Panc1 (cell line): Measurements from ENCODE around the gene SLC4A2. TPM values are rescaled to one million over a fixed set of nuclear protein-coding genes. Genes with fewer than 3 reads are reported as not detected.

Source experiments
- ATAC-seq: fragments of 200-7000 bp; cut with Tn5 transposase; 2 replicates; pipeline ENCODE4 v1.9.1; 2020; ENCODE audit warnings: mild to moderate bottlenecking, moderate library complexity
- BruUV-seq: library from RNA; stranded (reverse); fragments of 400-500 nt; replicated peaks from 2 replicates; lab custom pipeline; 2021; lab: Mats Ljungman, UMichigan
- CTCF ChIA-PET: fragments of 300-600 bp; sonication (Branson Sonifier 250); formaldehyde crosslinking; loops from one replicate; lab custom pipeline; 2022; ENCODE audit warnings: antibody characterized with exemption; lab: Charles Lee
- POLR2A ChIA-PET: fragments of 300-600 bp; sonication (Branson Sonifier 250); formaldehyde crosslinking; loops from one replicate; lab custom pipeline; 2022; ENCODE audit warnings: antibody characterized with exemption; lab: Charles Lee
- DNase-seq: peaks from one replicate; pipeline ENCODE4 v3.0.0-alpha.2; 2010; ENCODE audit warnings: low read depth, low spot score
- H3K27ac ChIP-seq: 2 replicates; pipeline ENCODE4 v1.5.1; 2011; ENCODE audit warnings: mild to moderate bottlenecking, low read length, inconsistent platforms
- H3K27me3 ChIP-seq: fragments of 200-500 bp; sonication (Bioruptor generic); 2 replicates; pipeline ENCODE4 v1.6.0; 2014; ENCODE audit warnings: low read length, inconsistent platforms; ENCODE audit not compliant: control insufficient read depth, insufficient read depth
- H3K36me3 ChIP-seq: fragments of 200-500 bp; sonication (Bioruptor generic); 2 replicates; pipeline ENCODE4 v1.5.1; 2014; ENCODE audit warnings: inconsistent platforms, mild to moderate bottlenecking, low read length, moderate library complexity; ENCODE audit not compliant: control insufficient read depth, insufficient read depth
- H3K4me1 ChIP-seq: 2 replicates; pipeline ENCODE4 v1.5.1; 2011; ENCODE audit warnings: inconsistent platforms, mild to moderate bottlenecking, low read length, moderate library complexity; ENCODE audit not compliant: control insufficient read depth, insufficient read depth
- H3K4me3 ChIP-seq, 2 experiments: 2 replicates each; pipeline ENCODE4 v1.5.1; 2011 to 2012; ENCODE audit warnings: low read depth in 2 of 2, low read length in 2 of 2, mild to moderate bottlenecking in 2 of 2, inconsistent platforms in 1 of 2, moderate library complexity in 1 of 2
- H3K9me3 ChIP-seq: fragments of 200-500 bp; sonication (Bioruptor generic); 2 replicates; pipeline ENCODE4 v1.5.1; 2014; ENCODE audit warnings: low read depth, mild to moderate bottlenecking, inconsistent platforms, low read length, moderate library complexity; ENCODE audit not compliant: control insufficient read depth, insufficient read depth
- POLR2AphosphoS5 ChIP-seq: IDR thresholded peaks from 2 replicates; pipeline ENCODE4 v1.6.1; 2012; ENCODE audit warnings: mild to moderate bottlenecking, low read depth, low read length, moderate library complexity
- SIN3A ChIP-seq: IDR thresholded peaks from 2 replicates; pipeline ENCODE4 v1.6.1; 2012; ENCODE audit warnings: low read depth, mild to moderate bottlenecking, low read length, moderate library complexity, borderline replicate concordance; ENCODE audit not compliant: insufficient read depth
- TCF7L2 ChIP-seq: IDR thresholded peaks from 2 replicates; pipeline ENCODE4 v1.6.1; 2011; ENCODE audit warnings: mild to moderate bottlenecking, low read depth, low read length, inconsistent platforms
- in situ Hi-C: cut with HindIII; loops from 2 replicates; pipeline ENCODE4 v1.10.0; 2016; ENCODE audit warnings: low sequenced_read_pairs, low pct_unique_long_range_greater_than_20kb
- intact Hi-C: fragments of 100-400 bp; cut with micrococcal nuclease; formaldehyde crosslinking; loops from one replicate; pipeline ENCODE4 v1.10.0; 2022; ENCODE audit not compliant: unreplicated experiment
- total RNA-seq: library from RNA; stranded (reverse); gene quantifications from one replicate; pipeline ENCODE4 v1.2.1, GENCODE V29; 2021; ENCODE audit not compliant: unreplicated experiment
- TF ChIP-seq, protein P1 (sequence below), 2 experiments: IDR thresholded peaks; 2 replicates each; pipeline ENCODE4 v1.6.1; 2011 to 2012; ENCODE audit warnings: low read depth in 2 of 2, control low read depth in 1 of 2, low read length in 1 of 2, mild to moderate bottlenecking in 1 of 2, moderate library complexity in 1 of 2; ENCODE audit not compliant: insufficient read depth in 1 of 2
- TF ChIP-seq, protein P2 (sequence below): fragments of 450-650 bp; IDR thresholded peaks from 2 replicates; pipeline ENCODE4 v1.5.1; 2017; ENCODE audit warnings: mild to moderate bottlenecking

SLC4A2 gene
- total RNA-seq, 1 experiment from 2014 or later, result 580 TPM

DNA sequence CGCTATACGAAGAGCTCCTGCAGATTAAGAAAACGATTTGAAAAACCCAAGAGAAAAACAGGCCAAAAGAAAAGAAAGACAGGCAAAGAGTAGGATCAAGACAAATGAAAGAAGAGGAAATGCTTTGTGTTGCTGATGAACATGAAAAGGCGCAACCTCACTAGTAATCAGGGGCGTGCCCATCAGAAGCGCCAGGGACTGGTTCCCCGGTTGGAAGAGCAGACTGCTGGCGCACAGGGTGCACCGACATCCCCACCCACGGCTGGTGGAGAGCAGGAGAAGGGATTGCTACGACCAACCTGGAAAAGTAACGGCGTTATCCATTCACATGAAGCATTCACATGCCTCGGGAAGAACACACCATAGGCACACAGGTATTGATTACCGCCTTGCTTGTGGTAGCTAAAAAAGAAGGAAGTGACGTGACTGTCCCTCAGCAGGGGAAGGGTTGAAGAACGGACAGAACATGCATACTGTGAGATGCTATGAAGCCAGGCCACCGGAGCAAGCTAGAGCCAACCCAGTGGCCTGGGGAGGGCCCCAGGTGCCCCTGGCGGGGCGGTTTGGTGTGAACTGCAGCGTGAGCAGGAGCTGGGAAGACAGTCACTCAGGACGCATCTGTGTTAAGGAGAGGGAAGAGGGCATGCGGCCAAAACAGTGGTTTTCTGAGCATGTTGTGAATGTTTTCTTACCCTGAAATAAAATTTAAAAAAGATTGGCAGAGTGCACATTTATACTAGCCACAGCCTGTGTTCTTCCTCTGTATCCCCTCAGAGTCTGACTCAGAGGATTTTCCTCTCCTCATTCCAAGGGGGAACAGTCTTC is 45.2 kb downstream of the SLC4A2 start:
- ATAC-seq (no peak), DNase-seq (no peak)
- ChIA-PET CTCF (no interaction called here), POLR2A (no interaction called here)
- Histone ChIP-seq H3K9me3 (no peaks in the 10 kb centered on the region), H3K27me3 (no peaks in the 10 kb centered on the region), H3K4me3 (no peak overlapping the region), H3K36me3 (no peaks in the 10 kb centered on the region), H3K4me1 (no peaks in the 10 kb centered on the region), H3K27ac (no peak overlapping the region)
- TF ChIP-seq POLR2AphosphoS5 (no peak), SIN3A (no peak), TCF7L2 (no peak)
- TF ChIP-seq, protein P1, sequence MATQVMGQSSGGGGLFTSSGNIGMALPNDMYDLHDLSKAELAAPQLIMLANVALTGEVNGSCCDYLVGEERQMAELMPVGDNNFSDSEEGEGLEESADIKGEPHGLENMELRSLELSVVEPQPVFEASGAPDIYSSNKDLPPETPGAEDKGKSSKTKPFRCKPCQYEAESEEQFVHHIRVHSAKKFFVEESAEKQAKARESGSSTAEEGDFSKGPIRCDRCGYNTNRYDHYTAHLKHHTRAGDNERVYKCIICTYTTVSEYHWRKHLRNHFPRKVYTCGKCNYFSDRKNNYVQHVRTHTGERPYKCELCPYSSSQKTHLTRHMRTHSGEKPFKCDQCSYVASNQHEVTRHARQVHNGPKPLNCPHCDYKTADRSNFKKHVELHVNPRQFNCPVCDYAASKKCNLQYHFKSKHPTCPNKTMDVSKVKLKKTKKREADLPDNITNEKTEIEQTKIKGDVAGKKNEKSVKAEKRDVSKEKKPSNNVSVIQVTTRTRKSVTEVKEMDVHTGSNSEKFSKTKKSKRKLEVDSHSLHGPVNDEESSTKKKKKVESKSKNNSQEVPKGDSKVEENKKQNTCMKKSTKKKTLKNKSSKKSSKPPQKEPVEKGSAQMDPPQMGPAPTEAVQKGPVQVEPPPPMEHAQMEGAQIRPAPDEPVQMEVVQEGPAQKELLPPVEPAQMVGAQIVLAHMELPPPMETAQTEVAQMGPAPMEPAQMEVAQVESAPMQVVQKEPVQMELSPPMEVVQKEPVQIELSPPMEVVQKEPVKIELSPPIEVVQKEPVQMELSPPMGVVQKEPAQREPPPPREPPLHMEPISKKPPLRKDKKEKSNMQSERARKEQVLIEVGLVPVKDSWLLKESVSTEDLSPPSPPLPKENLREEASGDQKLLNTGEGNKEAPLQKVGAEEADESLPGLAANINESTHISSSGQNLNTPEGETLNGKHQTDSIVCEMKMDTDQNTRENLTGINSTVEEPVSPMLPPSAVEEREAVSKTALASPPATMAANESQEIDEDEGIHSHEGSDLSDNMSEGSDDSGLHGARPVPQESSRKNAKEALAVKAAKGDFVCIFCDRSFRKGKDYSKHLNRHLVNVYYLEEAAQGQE (IDR thresholded peaks at IDR 0.05; ENCODE audit: insufficient read depth in 1 of 2, low read depth in 2 of 2, low read length in 1 of 2), result no peak
- TF ChIP-seq, protein P2, sequence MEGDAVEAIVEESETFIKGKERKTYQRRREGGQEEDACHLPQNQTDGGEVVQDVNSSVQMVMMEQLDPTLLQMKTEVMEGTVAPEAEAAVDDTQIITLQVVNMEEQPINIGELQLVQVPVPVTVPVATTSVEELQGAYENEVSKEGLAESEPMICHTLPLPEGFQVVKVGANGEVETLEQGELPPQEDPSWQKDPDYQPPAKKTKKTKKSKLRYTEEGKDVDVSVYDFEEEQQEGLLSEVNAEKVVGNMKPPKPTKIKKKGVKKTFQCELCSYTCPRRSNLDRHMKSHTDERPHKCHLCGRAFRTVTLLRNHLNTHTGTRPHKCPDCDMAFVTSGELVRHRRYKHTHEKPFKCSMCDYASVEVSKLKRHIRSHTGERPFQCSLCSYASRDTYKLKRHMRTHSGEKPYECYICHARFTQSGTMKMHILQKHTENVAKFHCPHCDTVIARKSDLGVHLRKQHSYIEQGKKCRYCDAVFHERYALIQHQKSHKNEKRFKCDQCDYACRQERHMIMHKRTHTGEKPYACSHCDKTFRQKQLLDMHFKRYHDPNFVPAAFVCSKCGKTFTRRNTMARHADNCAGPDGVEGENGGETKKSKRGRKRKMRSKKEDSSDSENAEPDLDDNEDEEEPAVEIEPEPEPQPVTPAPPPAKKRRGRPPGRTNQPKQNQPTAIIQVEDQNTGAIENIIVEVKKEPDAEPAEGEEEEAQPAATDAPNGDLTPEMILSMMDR, result no peak
- in situ Hi-C loops, result no loop called here
- intact Hi-C loops, result no loop called here
- no TSS peak for BruUV-seq

DNA sequence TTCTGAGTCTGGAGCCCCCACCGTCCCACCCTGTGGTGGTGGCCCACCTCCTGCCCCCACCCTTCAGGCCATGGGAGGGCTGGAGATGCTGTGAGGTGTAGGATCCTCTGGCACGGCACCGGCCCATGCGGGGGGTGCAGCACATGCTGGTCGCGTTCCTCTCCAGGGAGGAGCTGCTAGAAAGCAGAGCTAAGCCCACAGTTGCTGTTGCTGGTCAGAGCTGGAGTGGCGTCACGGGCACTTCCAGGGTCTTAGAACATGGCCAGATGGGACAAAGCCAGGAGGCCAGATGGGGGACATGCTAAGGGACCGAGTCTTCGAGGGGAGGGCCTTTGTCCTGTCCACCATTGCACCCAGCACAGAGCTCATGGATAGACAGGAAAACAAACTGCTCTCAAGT is 48.5 kb downstream of the SLC4A2 start:
- POLR2A ChIA-PET, result no interaction called here
- no peak overlapping the region for H3K27ac ChIP-seq
- in situ Hi-C loops (no loop called here), intact Hi-C loops (no loop called here)
- H3K27me3 ChIP-seq, result no peaks in the 10 kb centered on the region
- ATAC-seq, result no peak
- no peak for DNase-seq
- no peak overlapping the region for H3K4me3 ChIP-seq
- H3K36me3 ChIP-seq, result no peaks in the 10 kb centered on the region
- BruUV-seq, result no TSS peak
- no peaks in the 10 kb centered on the region for H3K9me3 ChIP-seq
- H3K4me1 ChIP-seq, result no peaks in the 10 kb centered on the region; the same call in 1 of the 2 replicates
- TF ChIP-seq SIN3A (no peak), POLR2AphosphoS5 (no peak), TCF7L2 (no peak)
- TF ChIP-seq, protein P1 (IDR thresholded peaks at IDR 0.05; ENCODE audit: insufficient read depth in 1 of 2, low read depth in 2 of 2, low read length in 1 of 2), result no peak
- TF ChIP-seq, protein P2, result no peak
- CTCF ChIA-PET, result interaction anchor here (0.6 to 1.1 kb wide), 2 partner anchors 18 to 138 kb away, joined by 3 to 4 read pairs; no protein-coding TSS in a partner anchor
